GM21423 (cell line): ENCODE data around the gene PSMG1.
"Not testable (repeated sequence)": the region's sequence is repeated elsewhere in the genome, so short reads cannot be mapped to it uniquely, and the experiment has no call there.

ENCODE experiments used
- ATAC-seq: cut with Tn5 transposase; IDR thresholded peaks from one replicate; pipeline ENCODE4 v1.9.1; 2021; ENCODE audit warnings: mild to moderate bottlenecking, moderate library complexity; ENCODE audit not compliant: unreplicated experiment

Gene PSMG1

GRCh38 chr21:39159342-39160063 is 23.7 kb downstream of the PSMG1 start:
- ATAC-seq, result no peak

- ATAC-seq, result not testable (repeated sequence)
Observed at GRCh38 chr21:39157241-39157640, 26.0 kb downstream of the PSMG1 start.

GRCh38 chr21:39156024-39156423 is 27.2 kb downstream of the PSMG1 start:
- no peak for ATAC-seq

GRCh38 chr21:39155578-39155977 is 27.7 kb downstream of the PSMG1 start:
- no peak for ATAC-seq

- no peak for ATAC-seq
Observed at GRCh38 chr21:39153842-39154241, 29.4 kb downstream of the PSMG1 start.

GRCh38 chr21:39153373-39153772 is 29.9 kb downstream of the PSMG1 start:
- no peak for ATAC-seq

- no peak for ATAC-seq
Observed at GRCh38 chr21:39152271-39152670, 31.0 kb downstream of the PSMG1 start.

- ATAC-seq, result no peak
Observed at GRCh38 chr21:39150877-39151276, 32.4 kb downstream of the PSMG1 start.

GRCh38 chr21:39150316-39150715 is 32.9 kb downstream of the PSMG1 start:
- ATAC-seq, result no peak

GRCh38 chr21:39149882-39150281 is 33.4 kb downstream of the PSMG1 start:
- no peak for ATAC-seq

- no peak for ATAC-seq
Observed at GRCh38 chr21:39148975-39149374, 34.3 kb downstream of the PSMG1 start.

- ATAC-seq, result no peak
Observed at GRCh38 chr21:39144191-39144590, 39.1 kb downstream of the PSMG1 start.

- no peak for ATAC-seq
Observed at GRCh38 chr21:39142972-39143371, 40.3 kb downstream of the PSMG1 start.

- no peak for ATAC-seq
Observed at GRCh38 chr21:39141502-39141901, 41.7 kb downstream of the PSMG1 start.

GRCh38 chr21:39137248-39138178 is 45.7 kb downstream of the PSMG1 start:
- ATAC-seq, result no peak

GRCh38 chr21:39136711-39137110 is 46.5 kb downstream of the PSMG1 start:
- ATAC-seq, result no peak

GRCh38 chr21:39136138-39136537 is 47.1 kb downstream of the PSMG1 start:
- not testable (repeated sequence) for ATAC-seq

GRCh38 chr21:39134288-39134810 is 48.9 kb downstream of the PSMG1 start:
- ATAC-seq, result no peak

- no peak for ATAC-seq
Observed at GRCh38 chr21:39132248-39132647, 51.0 kb downstream of the PSMG1 start.

- ATAC-seq, result no peak
Observed at GRCh38 chr21:39131791-39132190, 51.5 kb downstream of the PSMG1 start.

GRCh38 chr21:39127506-39127905 is 55.7 kb downstream of the PSMG1 start:
- ATAC-seq, result no peak

GRCh38 chr21:39126486-39126806 is 56.8 kb downstream of the PSMG1 start:
- ATAC-seq, result no peak
